Neural progenitor cell (in vitro differentiated cells): ENCODE data around the gene KRTAP4-12.
"Not testable (repeated sequence)": the region's sequence is repeated elsewhere in the genome, so short reads cannot be mapped to it uniquely, and the experiment has no call there.

ENCODE experiments used
- EZH2 ChIP-seq: fragments of 200-600 bp; sonication (generic); IDR thresholded peaks from 2 replicates; pipeline ENCODE4 v1.6.1; 2017; ENCODE audit warnings: antibody characterized with exemption, mild to moderate bottlenecking, moderate library complexity
- TF ChIP-seq, protein P1 (sequence below): fragments of 200-600 bp; sonication (generic); IDR thresholded peaks from 2 replicates; pipeline ENCODE4 v1.5.1; 2017; ENCODE audit warnings: antibody characterized with exemption, mild to moderate bottlenecking

DNA sequence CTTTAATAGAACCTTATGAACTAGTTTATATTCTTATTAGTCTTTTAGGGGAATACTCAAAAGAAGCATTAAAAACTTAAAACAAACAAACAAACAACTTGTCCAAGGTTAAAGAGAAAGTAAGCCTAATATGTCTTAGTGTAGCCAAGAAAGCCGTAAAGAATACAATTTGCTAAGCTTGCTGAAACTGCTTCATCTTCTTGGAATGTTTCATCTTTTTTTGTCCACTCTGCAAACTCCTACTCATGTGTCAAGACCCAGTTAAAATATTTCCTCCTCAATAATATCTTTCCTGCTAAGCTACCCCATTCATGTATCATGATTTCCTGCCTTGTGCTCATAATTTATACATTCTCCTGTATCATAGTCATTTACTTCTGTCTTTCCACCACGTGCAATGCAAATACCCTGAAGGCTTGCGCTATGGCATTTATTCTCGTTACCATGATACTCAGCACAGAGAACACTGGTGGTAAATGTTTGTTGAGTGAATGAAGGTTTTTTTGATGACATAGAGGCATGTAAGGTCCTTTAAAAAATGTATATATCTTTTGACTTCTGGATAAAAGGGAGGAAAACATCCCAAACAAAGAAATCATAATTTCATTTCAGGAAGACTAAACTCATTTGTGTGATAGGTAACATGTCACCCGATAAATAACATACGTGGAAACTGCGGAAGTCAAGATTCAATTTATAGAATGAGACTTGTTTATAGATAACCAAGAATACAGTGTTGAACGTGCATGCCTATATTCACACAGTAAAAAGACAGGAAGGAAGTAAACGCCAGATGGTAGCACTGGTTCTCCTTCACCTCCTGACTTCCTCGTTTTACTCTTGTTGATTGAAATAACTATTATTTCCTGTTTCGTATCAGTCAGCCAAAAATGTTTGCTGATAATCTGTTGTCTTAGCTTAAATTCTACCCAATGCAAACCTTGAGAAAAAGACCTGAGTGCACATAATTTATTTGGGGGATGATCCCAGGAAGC, 4.0 kb downstream of the KRTAP4-12 start:
- TF ChIP-seq, protein P1, sequence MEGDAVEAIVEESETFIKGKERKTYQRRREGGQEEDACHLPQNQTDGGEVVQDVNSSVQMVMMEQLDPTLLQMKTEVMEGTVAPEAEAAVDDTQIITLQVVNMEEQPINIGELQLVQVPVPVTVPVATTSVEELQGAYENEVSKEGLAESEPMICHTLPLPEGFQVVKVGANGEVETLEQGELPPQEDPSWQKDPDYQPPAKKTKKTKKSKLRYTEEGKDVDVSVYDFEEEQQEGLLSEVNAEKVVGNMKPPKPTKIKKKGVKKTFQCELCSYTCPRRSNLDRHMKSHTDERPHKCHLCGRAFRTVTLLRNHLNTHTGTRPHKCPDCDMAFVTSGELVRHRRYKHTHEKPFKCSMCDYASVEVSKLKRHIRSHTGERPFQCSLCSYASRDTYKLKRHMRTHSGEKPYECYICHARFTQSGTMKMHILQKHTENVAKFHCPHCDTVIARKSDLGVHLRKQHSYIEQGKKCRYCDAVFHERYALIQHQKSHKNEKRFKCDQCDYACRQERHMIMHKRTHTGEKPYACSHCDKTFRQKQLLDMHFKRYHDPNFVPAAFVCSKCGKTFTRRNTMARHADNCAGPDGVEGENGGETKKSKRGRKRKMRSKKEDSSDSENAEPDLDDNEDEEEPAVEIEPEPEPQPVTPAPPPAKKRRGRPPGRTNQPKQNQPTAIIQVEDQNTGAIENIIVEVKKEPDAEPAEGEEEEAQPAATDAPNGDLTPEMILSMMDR, result not testable (repeated sequence)
- TF ChIP-seq EZH2, result not testable (repeated sequence)
